Mesenchymal stem cell (in vitro differentiated cells and primary cell): ENCODE measurements around the gene PACS1.

ENCODE experiments used
- DNase-seq: peaks from one replicate; pipeline ENCODE4 v3.0.0-alpha.2; 2013
- H2AFZ ChIP-seq: one replicate; pipeline ENCODE4 v1.6.1; 2013; ENCODE audit warnings: low read depth, mild to moderate bottlenecking, control low read depth, inconsistent platforms, low read length, moderate library complexity
- H2AK5ac ChIP-seq: 2 replicates; pipeline ENCODE4 v1.6.1; 2013; ENCODE audit warnings: low read length, moderate library complexity, mild to moderate bottlenecking, inconsistent platforms; ENCODE audit not compliant: severe bottlenecking
- H2BK120ac ChIP-seq: one replicate; pipeline ENCODE4 v1.6.1; 2013; ENCODE audit warnings: low read depth, mild to moderate bottlenecking, inconsistent platforms, low read length, moderate library complexity
- H2BK12ac ChIP-seq, 2 experiments: one replicate each; pipeline ENCODE4 v1.6.1; 2013; ENCODE audit warnings: inconsistent platforms in 2 of 2, low read length in 2 of 2, mild to moderate bottlenecking in 2 of 2, moderate library complexity in 2 of 2, control low read depth in 1 of 2
- H2BK15ac ChIP-seq: one replicate; pipeline ENCODE4 v1.6.1; 2013; ENCODE audit warnings: mild to moderate bottlenecking, low read depth, inconsistent platforms; ENCODE audit not compliant: poor library complexity, severe bottlenecking
- H2BK5ac ChIP-seq: 2 replicates; pipeline ENCODE4 v1.6.1; 2013; ENCODE audit warnings: low read depth, mild to moderate bottlenecking, low read length, control low read depth, inconsistent platforms; ENCODE audit not compliant: poor library complexity, severe bottlenecking
- H3K14ac ChIP-seq, 2 experiments: one replicate each; pipeline ENCODE4 v1.6.1; 2013; ENCODE audit warnings: inconsistent platforms in 2 of 2, low read length in 2 of 2, control low read depth in 1 of 2, mild to moderate bottlenecking in 1 of 2, moderate library complexity in 1 of 2
- H3K18ac ChIP-seq, 2 experiments: one replicate each; pipeline ENCODE4 v1.6.1; 2013; ENCODE audit warnings: inconsistent platforms in 2 of 2, low read length in 2 of 2, control low read depth in 1 of 2, low read depth in 1 of 2, mild to moderate bottlenecking in 1 of 2
- H3K23ac ChIP-seq, 2 experiments: one replicate each; pipeline ENCODE4 v1.6.1; 2013; ENCODE audit warnings: inconsistent platforms in 2 of 2, low read length in 2 of 2, mild to moderate bottlenecking in 2 of 2, moderate library complexity in 2 of 2, control low read depth in 1 of 2
- H3K27ac ChIP-seq: 2 replicates; pipeline ENCODE4 v1.5.1; 2013; ENCODE audit warnings: mild to moderate bottlenecking, moderate library complexity, low read length, control low read depth, inconsistent platforms; ENCODE audit not compliant: poor library complexity, severe bottlenecking
- H3K27me3 ChIP-seq, 2 experiments: 2 replicates each; pipeline versions ENCODE4 v1.6.1 to v1.7.0; 2013; ENCODE audit warnings: low read length in 2 of 2, mild to moderate bottlenecking in 2 of 2, moderate library complexity in 2 of 2, control low read depth in 1 of 2, inconsistent platforms in 1 of 2; ENCODE audit not compliant: control insufficient read depth in 1 of 2, insufficient read depth in 1 of 2
- H3K36me3 ChIP-seq, 2 experiments: 2 replicates each; pipeline versions ENCODE4 v1.6.1 to v1.7.0; 2013; ENCODE audit warnings: low read length in 2 of 2, control low read depth in 1 of 2, inconsistent platforms in 1 of 2, low read depth in 1 of 2, mild to moderate bottlenecking in 1 of 2; ENCODE audit not compliant: insufficient read depth in 2 of 2, control insufficient read depth in 1 of 2
- H3K4ac ChIP-seq, 2 experiments: one replicate each; pipeline ENCODE4 v1.6.1; 2013; ENCODE audit warnings: inconsistent platforms in 2 of 2, low read length in 2 of 2, mild to moderate bottlenecking in 2 of 2, moderate library complexity in 2 of 2, control low read depth in 1 of 2, low read depth in 1 of 2
- H3K4me1 ChIP-seq: 2 replicates; pipeline ENCODE4 v1.6.1; 2013; ENCODE audit warnings: low read depth, low read length, control low read depth; ENCODE audit not compliant: control insufficient read depth, insufficient read depth
- H3K4me2 ChIP-seq: 2 replicates; pipeline ENCODE4 v1.6.1; 2013; ENCODE audit warnings: low read length, mild to moderate bottlenecking, inconsistent platforms; ENCODE audit not compliant: poor library complexity, severe bottlenecking
- H3K4me3 ChIP-seq, 2 experiments: 2 replicates each; pipeline versions ENCODE4 v1.5.1 to v1.7.0; 2013; ENCODE audit warnings: low read length in 2 of 2, mild to moderate bottlenecking in 2 of 2, control low read depth in 1 of 2, low read depth in 1 of 2; ENCODE audit not compliant: insufficient read depth in 1 of 2
- H3K79me1 ChIP-seq: replicated peaks from 2 replicates; pipeline ENCODE4 v1.6.1; 2013; ENCODE audit warnings: mild to moderate bottlenecking, control low read depth, low read length, inconsistent platforms; ENCODE audit not compliant: poor library complexity, severe bottlenecking
- H3K9ac ChIP-seq: 2 replicates; pipeline ENCODE4 v1.7.0; 2013; ENCODE audit warnings: mild to moderate bottlenecking, low read length, moderate library complexity
- H3K9me3 ChIP-seq: 2 replicates; pipeline ENCODE4 v1.7.0; 2013; ENCODE audit warnings: mild to moderate bottlenecking, low read length; ENCODE audit not compliant: control insufficient read depth
- H4K8ac ChIP-seq: one replicate; pipeline ENCODE4 v1.6.1; 2013; ENCODE audit warnings: inconsistent platforms, mild to moderate bottlenecking, low read length, moderate library complexity
- H4K91ac ChIP-seq: one replicate; pipeline ENCODE4 v1.6.1; 2013; ENCODE audit warnings: mild to moderate bottlenecking, low read length, inconsistent platforms
- WGBS: methylation state at CpG from one replicate; pipeline ENCODE4 v1.1.7; 2013; ENCODE audit warnings: mixed read lengths; 5-methylcytosine and 5-hydroxymethylcytosine counted together

The PACS1 gene

DNA sequence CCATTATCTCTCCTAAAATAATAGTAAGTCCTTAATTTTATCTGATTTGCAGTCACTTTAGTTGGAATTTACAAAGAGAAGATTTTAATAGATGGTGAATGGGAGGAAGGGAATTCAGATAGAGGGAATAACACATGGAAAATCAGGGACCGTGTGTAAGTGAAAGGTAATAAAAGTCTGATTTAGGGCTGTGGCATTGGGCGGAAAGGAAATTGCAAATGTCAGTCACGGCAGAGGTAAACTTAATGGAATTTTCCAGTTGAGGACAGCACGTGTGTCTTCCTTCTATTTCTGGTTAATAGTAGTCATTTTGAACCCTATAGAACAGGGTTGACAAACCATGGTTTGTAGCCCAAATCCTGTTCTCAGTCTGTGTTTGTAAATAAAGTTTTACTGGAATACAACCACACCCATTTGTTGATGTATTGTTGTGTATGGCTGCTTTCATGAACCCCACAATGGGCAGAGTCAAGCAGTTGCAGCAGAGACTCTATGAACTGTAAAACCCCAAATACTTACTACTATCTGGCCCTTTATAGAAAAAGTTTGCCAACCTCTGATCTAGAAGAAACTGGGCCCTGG, 34.1 kb downstream of the PACS1 start:
- no peak overlapping the region for H3K4ac ChIP-seq
- no peak overlapping the region for H2BK5ac ChIP-seq
- DNase-seq = no peak
- H3K27me3 ChIP-seq = no peaks in the 10 kb centered on the region
- no peaks in the 10 kb centered on the region for H3K9me3 ChIP-seq
- no peak overlapping the region for H3K27ac ChIP-seq
- no peak overlapping the region for H3K4me2 ChIP-seq
- H3K79me1 ChIP-seq = peaks cover 44% of the 10 kb centered on the region
- H3K36me3 ChIP-seq = peaks cover 0 to 8% of the 10 kb centered on the region in 2 experiments
- H2BK120ac ChIP-seq = no peak overlapping the region
- WGBS = 56% methylated on average over 3 of the region's 4 CpGs
- H2AFZ ChIP-seq = no peak overlapping the region
- no peak overlapping the region for H2BK15ac ChIP-seq
- H3K23ac ChIP-seq = no peak overlapping the region
- no peak overlapping the region for H2AK5ac ChIP-seq
- H3K9ac ChIP-seq = no peak overlapping the region
- no peak overlapping the region for H3K4me3 ChIP-seq
- no peak overlapping the region for H3K14ac ChIP-seq
- no peak overlapping the region for H4K91ac ChIP-seq
- H4K8ac ChIP-seq = no peak overlapping the region
- H3K4me1 ChIP-seq = peaks cover 6% of the 10 kb centered on the region
- H3K18ac ChIP-seq = no peak overlapping the region
- H2BK12ac ChIP-seq = no peak overlapping the region

DNA sequence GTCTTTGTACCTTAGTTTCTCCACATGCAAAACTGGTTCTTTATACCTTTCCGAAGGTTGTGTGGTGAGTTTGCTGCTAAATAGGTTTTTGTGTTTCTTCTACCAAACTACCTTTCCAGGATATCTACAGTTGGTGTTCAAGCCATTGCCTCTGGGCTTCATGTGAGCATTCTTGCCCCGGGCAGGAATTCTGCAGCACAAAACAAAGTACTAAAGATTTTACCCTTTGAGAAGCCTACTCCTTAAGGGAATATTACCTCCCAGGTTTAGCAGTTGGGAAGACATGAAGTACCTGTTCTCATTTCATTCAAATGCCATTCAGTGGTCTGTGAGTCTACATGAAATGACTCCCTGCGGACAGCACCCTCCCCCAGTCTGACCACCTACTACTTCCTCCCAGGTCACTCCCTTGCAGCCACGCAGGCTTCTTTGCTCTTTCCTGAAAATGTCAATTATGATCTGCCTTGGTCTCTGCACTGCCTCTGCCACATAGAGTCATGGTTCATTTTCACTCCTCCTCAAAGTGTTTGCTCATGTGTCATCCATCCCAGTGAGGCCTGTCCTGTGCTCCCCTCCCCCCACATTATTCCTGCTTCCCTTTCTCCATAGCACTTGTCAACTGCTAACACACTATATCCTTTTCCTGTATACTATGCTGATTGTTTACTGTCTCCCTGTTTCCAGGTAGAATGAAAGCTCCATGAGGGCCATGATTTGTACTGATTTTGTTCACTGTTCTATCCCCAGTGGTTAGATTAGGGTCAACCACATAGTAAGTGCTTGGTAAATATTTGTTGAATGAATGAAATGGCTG, 36.9 kb downstream of the PACS1 start:
- Histone ChIP-seq H4K91ac (peak overlapping the region; percentile 36), H2BK120ac (no peak overlapping the region), H3K23ac (no peak overlapping the region), H3K36me3 (peaks cover 0 to 5% of the 10 kb centered on the region in 2 experiments), H2BK15ac (peak overlapping the region; percentile 28), H3K4ac (no peak overlapping the region), H3K9me3 (no peaks in the 10 kb centered on the region), H4K8ac (peak overlapping the region; percentile 49), H3K79me1 (peaks cover 42% of the 10 kb centered on the region), H3K4me2 (no peak overlapping the region), H3K27ac (no peak overlapping the region), H2AFZ (no peak overlapping the region), H3K27me3 (no peaks in the 10 kb centered on the region), H2AK5ac (no peak overlapping the region), H3K4me1 (peaks cover 7% of the 10 kb centered on the region), H3K18ac (peak overlapping the region in 1 of 2 experiments; percentile 13), H2BK12ac (peak overlapping the region in 1 of 2 experiments; percentile 11), H3K9ac (no peak overlapping the region), H3K4me3 (no peak overlapping the region), H3K14ac (no peak overlapping the region), H2BK5ac (no peak overlapping the region)
- no peak for DNase-seq
- WGBS = 58% methylated on average over 3 of the region's 4 CpGs

GRCh38 chr11:66107600-66108510, 37.8 kb downstream of the PACS1 start:
- H4K91ac ChIP-seq = no peak overlapping the region
- H2AK5ac ChIP-seq = no peak overlapping the region
- H3K23ac ChIP-seq = no peak overlapping the region
- no peak overlapping the region for H2BK120ac ChIP-seq
- no peaks in the 10 kb centered on the region for H3K27me3 ChIP-seq
- H3K18ac ChIP-seq = no peak overlapping the region
- no peak overlapping the region for H2BK12ac ChIP-seq
- no peak for DNase-seq
- WGBS = 93% methylated on average over 2 of the region's 3 CpGs
- no peak overlapping the region for H3K4ac ChIP-seq
- no peak overlapping the region for H3K4me3 ChIP-seq
- no peak overlapping the region for H4K8ac ChIP-seq
- H2BK5ac ChIP-seq = no peak overlapping the region
- H3K4me2 ChIP-seq = no peak overlapping the region
- H3K79me1 ChIP-seq = peaks cover 38% of the 10 kb centered on the region
- no peak overlapping the region for H3K27ac ChIP-seq
- peaks cover 10% of the 10 kb centered on the region for H3K4me1 ChIP-seq
- H3K9me3 ChIP-seq = no peaks in the 10 kb centered on the region
- no peak overlapping the region for H3K9ac ChIP-seq
- peaks cover 0 to 5% of the 10 kb centered on the region in 2 experiments for H3K36me3 ChIP-seq
- H2AFZ ChIP-seq = no peak overlapping the region
- no peak overlapping the region for H3K14ac ChIP-seq
- H2BK15ac ChIP-seq = no peak overlapping the region

GRCh38 chr11:66109294-66109693, 39.2 kb downstream of the PACS1 start:
- no peak overlapping the region for H4K8ac ChIP-seq
- H3K9ac ChIP-seq = no peak overlapping the region
- no peak overlapping the region for H3K27ac ChIP-seq
- no peak overlapping the region for H2BK5ac ChIP-seq
- no peaks in the 10 kb centered on the region for H3K27me3 ChIP-seq
- H3K4me2 ChIP-seq = no peak overlapping the region
- H2AFZ ChIP-seq = no peak overlapping the region
- H3K9me3 ChIP-seq = no peaks in the 10 kb centered on the region
- no peak overlapping the region for H2BK120ac ChIP-seq
- H2AK5ac ChIP-seq = no peak overlapping the region
- H3K36me3 ChIP-seq = peaks cover 0 to 5% of the 10 kb centered on the region in 2 experiments
- H2BK15ac ChIP-seq = no peak overlapping the region
- no peak for DNase-seq
- H3K4ac ChIP-seq = no peak overlapping the region
- H3K4me3 ChIP-seq = no peak overlapping the region
- no peak overlapping the region for H3K23ac ChIP-seq
- 100% methylated on average over 1 of the region's 2 CpGs for WGBS
- H3K18ac ChIP-seq = no peak overlapping the region
- H2BK12ac ChIP-seq = no peak overlapping the region
- peaks cover 29% of the 10 kb centered on the region for H3K79me1 ChIP-seq
- H3K14ac ChIP-seq = no peak overlapping the region
- H3K4me1 ChIP-seq = peaks cover 10% of the 10 kb centered on the region
- no peak overlapping the region for H4K91ac ChIP-seq
